GM21390 (cell line): ENCODE results near the gene SLC51A.
"Not testable (repeated sequence)": the region's sequence is repeated elsewhere in the genome, so short reads cannot be mapped to it uniquely, and the experiment has no call there.

Experiments used
- ATAC-seq: cut with Tn5 transposase; IDR thresholded peaks from one replicate; pipeline ENCODE4 v1.9.1; 2021; ENCODE audit not compliant: unreplicated experiment

The SLC51A gene

DNA sequence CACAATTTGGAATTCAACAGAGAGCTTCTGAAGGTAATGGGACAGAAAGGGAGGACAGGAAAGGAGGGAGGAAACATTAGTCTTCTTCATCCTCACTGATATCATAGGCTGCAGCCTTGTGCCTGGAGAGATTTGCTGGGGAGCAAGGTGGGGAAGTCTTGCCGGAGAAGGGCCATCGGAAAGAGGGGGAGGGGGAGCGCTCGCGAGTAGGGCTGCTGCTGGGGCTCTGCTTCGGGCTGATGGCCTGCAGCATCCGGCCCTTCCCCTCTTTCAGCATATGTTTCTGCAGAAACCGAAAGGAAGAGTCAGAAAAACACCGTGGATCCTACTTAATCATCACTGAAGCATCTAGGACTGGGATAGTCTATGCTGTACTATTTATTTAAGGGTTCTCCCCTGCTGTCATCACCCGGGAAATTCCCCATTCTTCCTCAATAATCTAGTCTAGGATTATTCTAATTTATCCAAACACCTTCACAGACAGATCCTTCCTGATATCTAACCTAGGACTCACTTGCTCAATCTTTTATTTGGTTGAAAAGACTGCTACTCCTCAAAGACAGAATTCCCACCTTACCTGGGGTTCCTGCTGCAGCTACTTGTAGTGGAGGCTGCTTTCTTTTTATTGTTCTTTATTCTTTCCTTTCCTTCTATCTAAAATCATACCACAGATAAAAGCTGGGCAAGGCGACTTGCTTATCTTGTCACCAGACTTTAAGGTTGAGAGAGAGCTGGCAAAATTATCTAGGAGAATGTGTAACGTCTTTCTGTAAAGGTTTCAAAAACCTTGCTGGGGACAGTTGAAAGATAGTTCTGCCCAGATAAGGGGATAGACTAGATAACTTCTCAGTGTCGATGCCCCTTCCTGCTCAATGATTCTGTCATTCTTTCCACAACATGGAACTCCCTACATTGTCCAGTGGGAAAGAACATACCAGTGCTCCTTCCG, 22.6 kb downstream of the SLC51A start:
- ATAC-seq = no peak

DNA sequence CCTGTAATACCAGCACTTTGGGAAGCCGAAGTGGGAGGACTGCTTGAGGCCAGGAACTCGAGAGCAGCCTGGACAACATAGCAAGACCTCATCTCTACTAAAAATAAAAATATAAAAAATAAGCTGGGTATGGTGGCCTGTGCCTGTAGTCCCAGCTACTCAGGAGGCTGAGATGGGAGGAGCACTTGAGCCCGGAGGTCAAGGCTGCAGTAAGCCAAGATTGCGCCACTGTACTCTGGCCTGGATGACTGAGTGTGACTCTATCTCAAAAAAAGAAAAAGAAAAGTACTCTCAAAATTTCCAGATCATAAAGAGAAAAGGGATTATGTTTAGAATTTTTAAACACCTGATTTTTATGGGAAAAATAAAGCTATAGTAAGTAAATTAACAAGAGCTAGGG, 24.1 kb downstream of the SLC51A start:
- ATAC-seq = no peak

DNA sequence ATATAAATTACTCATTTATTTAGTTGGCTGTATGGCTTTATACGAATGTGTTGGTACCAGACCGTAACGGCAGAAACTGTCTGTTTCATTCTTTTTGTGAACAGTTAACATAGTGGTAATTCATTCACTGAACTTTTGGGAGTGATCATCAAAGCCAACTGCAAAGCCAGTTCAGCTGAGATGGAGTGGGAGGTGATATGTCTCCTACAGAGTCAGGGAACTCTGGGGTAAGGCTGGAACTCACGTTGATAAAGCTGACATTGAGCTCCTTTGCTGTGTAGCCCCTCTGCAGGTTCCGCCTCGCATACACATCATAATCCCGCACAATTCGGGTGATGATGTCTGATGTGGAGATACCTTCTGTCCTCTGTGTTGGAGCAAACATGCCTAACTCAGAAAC, 25.4 kb downstream of the SLC51A start:
- no peak for ATAC-seq

DNA sequence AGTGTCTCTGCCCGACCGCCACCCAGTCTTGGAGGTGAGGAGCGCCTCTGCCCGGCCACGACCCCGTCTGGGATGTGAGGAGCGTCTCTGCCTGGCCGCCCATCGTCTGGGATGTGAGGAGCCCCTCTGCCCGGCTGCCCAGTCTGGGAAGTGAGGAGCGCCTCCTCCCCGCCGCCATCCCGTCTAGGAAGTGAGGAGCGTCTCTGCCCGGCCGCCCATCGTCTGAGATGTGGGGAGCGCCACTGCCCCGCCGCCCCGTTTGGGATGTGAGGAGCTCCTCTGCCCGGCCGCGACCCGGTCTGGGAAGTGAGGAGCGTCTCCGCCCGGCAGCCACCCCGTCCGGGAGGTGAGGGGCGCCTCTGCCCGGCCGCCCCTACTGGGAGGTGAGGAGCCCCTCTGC, 27.8 kb downstream of the SLC51A start:
- not testable (repeated sequence) for ATAC-seq

DNA sequence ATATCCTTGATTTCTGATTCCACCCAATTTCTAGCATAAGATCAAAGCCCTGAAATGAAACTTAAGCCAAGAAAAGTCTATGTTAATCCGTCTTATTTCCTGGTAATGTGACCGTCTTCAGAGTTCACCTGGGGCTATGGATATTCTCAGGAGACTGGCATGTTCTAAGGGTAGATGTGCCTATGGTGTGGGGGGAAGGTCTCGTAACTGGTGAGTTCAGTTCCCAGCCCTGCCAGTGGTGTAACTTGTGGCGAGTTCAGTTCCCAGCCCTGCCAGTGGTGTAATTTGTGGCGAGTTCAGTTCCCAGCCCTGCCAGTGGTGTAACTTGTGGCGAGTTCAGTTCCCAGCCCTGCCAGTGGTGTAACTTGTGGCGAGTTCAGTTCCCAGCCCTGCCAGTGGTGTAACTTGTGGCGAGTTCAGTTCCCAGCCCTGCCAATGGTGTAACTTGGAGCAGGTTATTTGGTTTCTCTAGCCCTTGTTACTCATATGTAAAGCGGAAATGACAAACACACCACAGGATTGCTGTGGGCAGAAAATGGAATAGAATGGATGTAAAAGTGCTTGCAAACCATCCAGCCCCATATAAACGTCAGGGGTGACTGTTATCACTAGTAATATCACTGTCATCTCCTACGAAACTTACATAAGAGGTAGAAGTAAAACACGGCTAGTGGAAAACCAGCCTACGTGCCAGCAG, 30.4 kb downstream of the SLC51A start:
- no peak for ATAC-seq

DNA sequence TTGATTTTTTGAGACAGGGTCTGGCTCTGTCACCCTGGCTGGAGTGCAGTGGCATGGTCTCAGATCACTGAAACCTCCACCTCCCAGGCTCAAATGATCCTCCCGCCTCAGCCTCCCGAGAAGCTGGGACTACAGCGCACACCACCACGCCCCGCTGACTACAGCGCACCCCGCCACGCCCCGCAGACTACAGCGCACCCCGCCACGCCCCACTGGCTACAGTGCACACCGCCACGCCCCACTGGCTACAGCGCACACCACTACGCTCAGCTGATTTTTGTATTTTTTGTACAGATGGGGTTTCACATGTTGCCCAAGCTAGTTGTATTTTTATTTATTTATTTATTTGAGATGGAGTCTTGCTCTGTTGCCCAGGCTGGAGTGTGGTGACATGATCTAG, 35.6 kb downstream of the SLC51A start:
- no peak for ATAC-seq

DNA sequence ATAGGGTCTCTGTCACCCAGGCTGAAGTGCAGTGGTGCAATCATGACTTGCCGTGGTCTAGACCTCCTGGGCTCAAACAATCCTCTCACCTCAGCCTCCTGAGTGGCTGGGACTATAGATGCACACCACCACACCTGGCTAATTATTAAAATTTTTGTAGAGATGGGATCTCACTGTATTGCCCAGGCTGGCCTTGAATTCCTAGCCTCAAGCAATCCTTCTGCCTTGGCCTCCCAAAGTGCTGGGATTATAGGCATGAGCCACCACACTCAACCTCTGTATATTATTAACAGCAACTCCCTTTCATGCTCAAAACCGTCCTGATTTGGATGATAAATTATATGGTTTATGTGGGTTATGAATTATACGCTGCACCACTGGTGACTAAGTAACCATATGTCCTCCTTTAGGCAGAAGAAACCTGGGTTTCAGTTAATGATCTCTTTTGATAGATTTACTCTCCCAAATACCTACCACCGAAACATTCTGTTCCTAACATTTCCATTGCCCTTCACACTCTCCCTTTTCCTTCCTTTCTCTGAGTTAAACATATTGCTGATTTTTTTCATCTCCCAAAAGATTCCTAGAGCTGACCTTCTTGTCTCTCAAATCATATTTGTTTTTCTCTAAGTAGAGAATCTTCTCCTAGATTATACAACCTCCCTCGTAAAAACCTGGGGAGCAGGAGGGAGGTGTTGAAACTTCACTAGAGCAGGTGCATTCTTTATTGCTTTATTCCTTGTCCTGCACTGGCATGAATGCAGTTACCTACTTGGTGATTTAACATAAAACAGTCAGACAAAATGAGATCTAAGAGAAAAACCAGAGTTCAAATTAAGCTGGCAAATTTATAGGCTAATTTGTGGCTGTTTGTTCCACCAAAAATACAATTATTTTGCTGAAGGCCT, 38.3 kb downstream of the SLC51A start:
- ATAC-seq = no peak

DNA sequence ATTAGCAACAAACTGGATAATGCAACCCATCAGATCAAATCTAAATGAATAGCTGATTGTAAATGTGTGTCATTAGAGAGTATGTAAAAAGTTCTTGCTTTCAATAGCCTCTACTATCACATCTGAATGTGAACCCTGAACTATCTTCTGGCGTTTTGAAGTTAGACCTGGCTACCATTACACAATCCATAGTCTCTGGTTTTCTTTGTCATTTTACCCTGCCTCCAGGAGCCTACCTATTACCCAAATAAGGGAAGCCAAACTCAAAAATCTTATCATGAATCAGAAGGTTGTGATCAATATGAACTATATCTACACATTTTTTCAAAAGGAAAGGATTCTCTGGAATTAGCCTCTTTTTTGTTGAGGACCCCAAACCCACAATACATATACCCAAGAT, 39.4 kb downstream of the SLC51A start:
- no peak for ATAC-seq

DNA sequence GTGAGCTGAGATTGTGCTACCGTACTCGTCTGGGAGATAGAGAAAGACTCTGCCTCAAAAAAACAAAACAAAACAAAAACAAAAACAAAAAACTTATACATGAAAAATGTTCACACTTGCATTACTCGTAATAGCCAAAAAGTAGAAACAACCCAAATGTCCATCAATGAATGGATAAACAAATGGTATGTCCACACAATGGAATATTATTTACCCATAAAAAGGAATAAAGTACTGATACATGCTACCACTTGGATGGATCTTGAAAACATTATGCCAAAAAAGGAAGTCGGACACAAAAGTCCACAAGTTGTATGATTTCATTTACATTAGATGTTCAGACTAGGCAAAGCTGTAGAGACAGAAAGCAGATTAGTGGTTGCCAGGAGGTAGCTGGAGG, 44.5 kb downstream of the SLC51A start:
- no peak for ATAC-seq

DNA sequence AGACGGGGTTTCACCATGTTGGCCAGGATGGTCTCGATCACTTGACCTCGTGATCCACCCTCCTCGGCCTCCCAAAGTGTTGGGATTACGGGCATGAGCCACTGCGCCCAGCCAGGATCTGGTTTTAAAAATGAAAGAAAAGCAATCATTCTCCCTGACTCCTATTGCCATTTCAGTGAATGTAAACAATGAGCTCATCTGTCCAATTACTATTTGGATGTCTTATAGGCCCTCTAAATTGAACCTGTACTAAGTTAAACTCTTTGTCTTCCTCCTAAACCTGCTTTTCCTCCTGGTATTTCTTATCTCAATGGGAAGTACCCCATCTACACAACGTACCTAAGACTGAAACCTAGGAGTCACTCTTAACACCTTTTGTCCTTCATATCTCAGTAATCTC, 47.5 kb downstream of the SLC51A start:
- no peak for ATAC-seq

DNA sequence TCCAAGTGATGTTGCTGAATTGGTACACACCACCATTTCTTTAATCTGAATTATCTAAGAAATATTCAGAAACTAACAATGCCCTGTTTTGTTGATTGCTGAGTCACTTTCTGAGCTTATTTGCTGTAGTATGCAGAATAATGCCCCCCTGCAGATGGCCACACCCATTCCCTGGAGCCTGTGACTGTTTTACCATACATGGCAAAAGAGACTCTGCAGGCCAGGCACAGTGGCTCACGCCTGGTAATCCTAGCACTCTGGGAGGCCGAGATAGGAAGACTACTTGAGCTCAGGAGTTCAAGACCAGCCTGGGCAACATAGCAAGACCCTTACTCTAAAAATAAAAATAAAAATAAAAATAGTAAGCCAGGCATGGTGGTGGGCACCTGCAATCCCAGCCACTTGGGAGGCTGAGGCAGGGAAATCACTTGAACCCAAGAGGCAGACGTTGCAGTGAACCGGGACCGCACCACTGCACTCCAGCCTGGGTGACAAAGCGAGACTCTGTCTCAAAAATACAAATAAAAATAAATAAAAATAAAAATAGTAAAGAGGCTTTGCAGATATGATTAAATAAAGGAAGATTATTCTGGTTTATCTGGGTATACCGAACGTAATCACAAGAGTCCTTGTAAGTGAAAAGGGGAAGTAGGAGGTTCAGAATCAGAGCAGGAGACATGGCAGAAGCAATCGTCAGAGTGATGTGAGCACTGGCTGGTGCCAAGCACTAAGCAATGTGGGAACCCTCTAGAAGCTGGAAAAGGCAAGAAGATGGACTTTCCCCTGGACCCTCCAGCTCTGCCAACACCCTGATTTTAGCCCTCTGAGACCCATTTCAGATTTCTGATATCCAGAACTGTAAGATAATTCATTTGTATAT, 52.2 kb downstream of the SLC51A start:
- no peak for ATAC-seq

DNA sequence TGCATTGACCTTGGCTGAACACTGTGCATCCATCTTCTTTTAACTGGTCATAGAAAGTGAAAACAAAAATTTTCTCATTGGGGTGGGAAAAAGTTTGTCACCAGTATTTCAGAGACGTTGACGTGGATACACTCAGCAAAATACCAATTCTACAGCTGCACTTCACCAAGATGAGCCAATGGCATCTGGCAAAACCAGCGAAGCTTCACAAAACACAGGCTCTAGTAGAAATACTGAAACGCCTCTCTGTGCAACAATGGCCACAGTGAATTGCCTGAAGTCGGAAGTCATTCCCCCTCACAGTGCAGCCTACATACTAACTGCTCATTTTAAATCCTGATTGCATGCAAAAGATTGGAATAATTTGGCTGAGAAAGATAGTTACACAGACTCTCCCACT, 54.2 kb downstream of the SLC51A start:
- ATAC-seq = no peak

DNA sequence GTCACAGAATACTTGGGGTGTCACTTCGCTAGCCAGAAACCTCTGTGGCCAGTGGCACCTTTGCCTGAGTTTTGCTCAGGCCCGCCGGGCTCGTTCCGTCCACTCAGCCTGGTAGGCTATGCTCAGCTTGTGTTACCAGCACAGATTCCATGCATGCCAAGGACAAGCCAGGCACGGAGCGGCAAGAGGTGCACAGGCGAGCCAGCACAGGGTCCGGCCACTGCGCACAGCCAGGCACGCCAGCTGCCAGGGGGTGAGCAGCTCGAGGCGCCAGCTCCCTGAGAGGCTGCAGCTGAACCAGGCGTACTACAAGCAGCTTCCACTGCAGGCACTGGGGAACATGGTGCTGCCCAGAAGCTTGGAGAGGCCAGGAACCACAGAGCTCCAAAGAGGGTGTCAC, 56.5 kb downstream of the SLC51A start:
- ATAC-seq = no peak

DNA sequence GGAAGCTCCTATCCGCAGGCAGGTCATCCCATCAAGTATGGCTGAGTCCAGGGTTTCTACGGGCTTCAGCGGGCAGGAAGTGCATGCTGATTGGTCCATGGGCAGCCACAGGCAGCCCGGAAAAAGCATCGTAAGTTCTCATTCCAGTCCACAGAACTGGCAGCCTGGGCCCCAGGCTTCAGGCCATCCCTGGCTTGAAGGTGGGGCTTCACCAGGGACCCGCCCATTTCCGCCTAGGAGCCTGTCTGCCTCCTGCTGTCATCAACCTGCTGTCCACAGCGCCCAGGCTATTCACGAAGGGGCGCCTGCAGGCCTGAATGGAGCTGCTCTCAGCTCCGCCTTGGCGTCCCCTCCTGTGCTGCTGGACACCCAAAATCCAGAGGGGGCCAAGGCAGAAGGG, 57.3 kb downstream of the SLC51A start:
- no peak for ATAC-seq

DNA sequence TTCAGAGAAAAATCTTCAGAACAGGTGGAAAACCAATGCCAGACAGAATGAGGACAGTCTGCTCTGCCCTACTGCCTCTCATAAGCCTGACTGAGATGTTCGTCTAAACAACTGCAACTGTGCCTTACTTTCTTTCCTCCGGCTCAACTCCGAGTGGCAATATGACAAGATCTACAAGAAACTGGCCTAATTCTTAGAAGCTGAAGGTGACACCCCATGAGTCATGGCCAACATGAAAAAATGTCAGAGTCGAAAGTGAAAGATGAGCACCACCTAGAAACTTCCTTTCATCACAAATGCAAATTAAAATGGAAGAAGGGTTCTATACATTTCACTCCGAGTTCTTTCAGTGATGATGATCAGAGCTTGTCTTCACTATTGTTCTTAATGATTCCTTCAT, 58.3 kb downstream of the SLC51A start:
- ATAC-seq = peak; percentile 90

DNA sequence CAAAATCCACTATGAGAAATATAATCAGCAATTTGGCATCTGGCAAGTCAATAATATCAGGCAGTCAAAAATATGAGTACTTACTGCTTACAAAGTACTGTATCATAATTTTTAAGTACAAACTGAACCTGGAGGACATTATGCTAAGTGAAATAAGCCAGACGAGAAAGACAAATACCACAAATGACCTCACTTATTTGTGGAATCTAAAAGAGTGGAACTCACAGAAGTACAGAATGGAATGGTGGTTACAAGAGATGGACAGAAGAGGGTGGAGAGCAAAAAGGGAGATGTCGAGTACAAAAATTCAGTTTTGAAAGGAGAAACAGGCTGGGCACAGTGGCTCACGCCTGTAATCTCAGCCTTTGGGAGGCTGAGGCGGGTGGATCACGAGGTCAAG, 58.8 kb downstream of the SLC51A start:
- no peak for ATAC-seq

DNA sequence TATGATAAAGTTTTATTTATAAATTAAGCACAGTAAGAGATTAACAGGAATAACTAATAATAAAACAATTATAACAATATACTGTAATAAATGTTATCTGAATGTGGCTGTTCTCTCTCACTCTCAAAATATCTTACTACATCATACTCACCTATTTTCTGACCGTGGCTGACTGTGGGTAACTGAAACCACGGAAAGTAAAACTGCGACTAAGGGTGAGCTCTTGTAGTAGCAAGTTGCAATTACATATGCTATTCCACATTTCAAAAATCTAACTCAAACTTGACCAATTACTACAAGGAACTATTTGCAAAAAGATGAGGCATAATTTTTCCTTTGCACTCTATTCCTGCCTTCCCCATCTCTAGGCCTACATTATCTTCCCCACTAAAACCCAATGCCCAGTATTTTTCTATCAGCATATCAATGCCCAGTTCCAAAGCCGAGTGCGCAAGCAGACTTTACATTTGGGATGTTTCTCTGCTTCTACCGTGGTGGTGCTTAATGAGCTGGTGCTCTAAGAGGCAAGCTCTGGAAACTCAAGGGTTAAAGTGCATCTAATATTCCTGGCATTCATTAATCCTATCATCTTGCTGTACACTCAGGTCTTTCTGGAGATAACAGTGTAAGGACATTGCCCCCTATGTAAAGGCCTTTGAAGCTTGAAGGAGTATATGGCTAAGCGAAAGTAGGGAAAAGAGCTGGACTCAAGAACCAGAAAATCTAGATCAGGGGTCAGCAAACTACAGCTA, 64.5 kb downstream of the SLC51A start:
- no peak for ATAC-seq

DNA sequence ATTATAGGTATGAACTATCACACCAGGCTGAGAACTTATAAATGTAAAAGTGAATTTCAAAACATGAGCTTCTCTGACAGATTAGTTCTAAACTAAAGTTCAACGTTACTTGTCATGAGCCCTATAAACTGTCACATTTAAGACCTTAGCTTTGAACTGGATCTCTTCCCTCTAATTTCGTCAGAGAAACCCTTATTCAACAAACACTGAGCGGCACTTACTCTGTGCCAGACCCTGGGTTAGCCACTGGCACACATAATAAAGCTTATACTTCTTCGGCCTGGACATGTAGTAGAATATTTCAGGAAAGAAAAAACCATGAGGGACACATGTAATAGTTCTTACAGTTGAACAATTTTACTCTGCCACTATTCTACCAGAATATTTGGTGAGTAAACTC, 65.6 kb downstream of the SLC51A start:
- no peak for ATAC-seq
